Sigmoid colon (tissue), 4 donors: ENCODE data around the gene C16orf46.

ENCODE experiments used
- EP300 ChIP-seq, 4 donors: sonication (generic); formaldehyde crosslinking; IDR thresholded peaks; one replicate each; pipeline ENCODE4 v1.6.1; 2017; ENCODE audit warnings: antibody characterized with exemption in 4 of 4
- POLR2A ChIP-seq, 2 donors: fragments of 450-650 bp; IDR thresholded peaks; one replicate each; pipeline ENCODE4 v1.6.1; 2016; ENCODE audit warnings: antibody characterized with exemption in 2 of 2, mild to moderate bottlenecking in 2 of 2, moderate library complexity in 2 of 2
- POLR2AphosphoS5 ChIP-seq, 4 donors: sonication (generic); formaldehyde crosslinking; IDR thresholded peaks; one replicate each; pipeline ENCODE4 v1.6.1; 2017; ENCODE audit warnings: antibody characterized with exemption in 4 of 4
- TF ChIP-seq, protein P1 (sequence below), 4 experiments: fragments of 450-650 bp in 3 of 4; fragments of 200-600 bp in 1 of 4; IDR thresholded peaks; one replicate each; pipeline ENCODE4 v1.5.1; 2016 to 2019; ENCODE audit warnings: antibody characterized with exemption in 4 of 4, mild to moderate bottlenecking in 3 of 4, moderate library complexity in 2 of 4

DNA sequence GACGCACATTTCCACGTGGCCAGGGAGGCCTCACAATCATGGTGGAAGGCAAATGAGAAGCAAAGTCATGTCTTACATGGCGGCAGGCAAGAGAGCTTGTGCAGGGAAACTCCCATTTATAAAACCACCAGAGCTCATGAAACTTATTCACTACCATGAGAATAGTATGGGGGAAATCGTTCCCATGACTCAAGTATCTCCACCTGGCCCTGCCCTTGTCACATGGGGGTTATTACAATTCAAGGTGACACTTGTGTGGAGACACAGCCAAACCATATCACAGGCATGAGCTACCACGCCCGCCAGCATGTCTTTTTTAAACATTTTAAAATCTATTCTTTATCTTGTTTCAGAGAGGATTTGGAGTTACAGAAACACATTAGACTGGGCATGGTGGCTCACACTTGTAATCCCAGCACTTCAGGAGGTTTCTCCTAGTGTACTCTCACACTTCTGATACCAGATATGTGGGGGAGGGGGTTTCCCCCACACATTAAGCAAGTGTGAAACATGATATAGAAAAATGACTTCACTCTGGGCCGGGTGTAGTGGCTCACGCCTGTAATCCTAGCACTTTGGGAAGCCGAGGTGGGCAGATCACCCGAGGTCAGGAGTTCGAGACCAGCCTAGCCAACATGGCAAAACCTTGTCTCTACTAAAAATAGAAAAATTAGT lies 47.0 kb downstream of the C16orf46 start:
- TF ChIP-seq, protein P1, sequence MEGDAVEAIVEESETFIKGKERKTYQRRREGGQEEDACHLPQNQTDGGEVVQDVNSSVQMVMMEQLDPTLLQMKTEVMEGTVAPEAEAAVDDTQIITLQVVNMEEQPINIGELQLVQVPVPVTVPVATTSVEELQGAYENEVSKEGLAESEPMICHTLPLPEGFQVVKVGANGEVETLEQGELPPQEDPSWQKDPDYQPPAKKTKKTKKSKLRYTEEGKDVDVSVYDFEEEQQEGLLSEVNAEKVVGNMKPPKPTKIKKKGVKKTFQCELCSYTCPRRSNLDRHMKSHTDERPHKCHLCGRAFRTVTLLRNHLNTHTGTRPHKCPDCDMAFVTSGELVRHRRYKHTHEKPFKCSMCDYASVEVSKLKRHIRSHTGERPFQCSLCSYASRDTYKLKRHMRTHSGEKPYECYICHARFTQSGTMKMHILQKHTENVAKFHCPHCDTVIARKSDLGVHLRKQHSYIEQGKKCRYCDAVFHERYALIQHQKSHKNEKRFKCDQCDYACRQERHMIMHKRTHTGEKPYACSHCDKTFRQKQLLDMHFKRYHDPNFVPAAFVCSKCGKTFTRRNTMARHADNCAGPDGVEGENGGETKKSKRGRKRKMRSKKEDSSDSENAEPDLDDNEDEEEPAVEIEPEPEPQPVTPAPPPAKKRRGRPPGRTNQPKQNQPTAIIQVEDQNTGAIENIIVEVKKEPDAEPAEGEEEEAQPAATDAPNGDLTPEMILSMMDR (IDR thresholded peaks at IDR 0.05): no peak
- TF ChIP-seq POLR2A (IDR thresholded peaks at IDR 0.05) (no peak), POLR2AphosphoS5 (IDR thresholded peaks at IDR 0.05) (no peak), EP300 (IDR thresholded peaks at IDR 0.05) (no peak)
